ENCODE data around the gene NSMF.

The NSMF gene

DNA sequence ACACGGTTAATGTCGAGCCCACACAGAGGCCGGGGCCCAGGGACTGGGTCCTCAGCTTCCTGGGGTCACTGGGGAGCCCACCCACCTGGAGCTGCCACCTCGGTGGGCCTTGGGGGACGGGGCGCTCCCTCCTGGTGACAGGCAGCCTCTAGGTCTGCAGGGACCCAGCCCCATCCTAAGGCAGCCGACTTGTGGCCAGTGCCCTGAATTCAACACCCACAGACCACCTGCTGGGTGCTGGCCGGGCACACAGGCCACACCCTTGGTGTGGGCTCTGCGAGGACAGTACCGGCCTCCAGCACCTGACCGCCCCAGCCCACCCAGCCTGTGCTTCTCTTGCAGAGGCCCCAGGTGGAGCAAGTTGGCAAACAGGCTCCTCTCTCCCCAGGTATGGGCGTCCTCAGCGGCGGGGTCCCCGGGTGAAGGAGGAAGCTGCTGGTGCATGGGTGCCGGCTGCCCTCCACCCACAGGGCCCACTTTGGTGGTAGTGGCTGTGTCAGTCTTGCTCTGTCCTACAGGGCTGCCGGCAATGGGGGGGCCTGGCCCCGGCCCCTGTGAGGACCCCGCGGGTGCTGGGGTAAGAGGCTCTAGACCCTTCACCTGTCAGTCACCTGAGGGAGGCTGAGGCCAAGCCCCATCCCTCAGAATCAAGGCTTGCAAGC is 26.3 kb downstream of the NSMF start:
- TF ChIP-seq, protein P1, sequence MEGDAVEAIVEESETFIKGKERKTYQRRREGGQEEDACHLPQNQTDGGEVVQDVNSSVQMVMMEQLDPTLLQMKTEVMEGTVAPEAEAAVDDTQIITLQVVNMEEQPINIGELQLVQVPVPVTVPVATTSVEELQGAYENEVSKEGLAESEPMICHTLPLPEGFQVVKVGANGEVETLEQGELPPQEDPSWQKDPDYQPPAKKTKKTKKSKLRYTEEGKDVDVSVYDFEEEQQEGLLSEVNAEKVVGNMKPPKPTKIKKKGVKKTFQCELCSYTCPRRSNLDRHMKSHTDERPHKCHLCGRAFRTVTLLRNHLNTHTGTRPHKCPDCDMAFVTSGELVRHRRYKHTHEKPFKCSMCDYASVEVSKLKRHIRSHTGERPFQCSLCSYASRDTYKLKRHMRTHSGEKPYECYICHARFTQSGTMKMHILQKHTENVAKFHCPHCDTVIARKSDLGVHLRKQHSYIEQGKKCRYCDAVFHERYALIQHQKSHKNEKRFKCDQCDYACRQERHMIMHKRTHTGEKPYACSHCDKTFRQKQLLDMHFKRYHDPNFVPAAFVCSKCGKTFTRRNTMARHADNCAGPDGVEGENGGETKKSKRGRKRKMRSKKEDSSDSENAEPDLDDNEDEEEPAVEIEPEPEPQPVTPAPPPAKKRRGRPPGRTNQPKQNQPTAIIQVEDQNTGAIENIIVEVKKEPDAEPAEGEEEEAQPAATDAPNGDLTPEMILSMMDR (IDR thresholded peaks at IDR 0.05): no peak
- TF ChIP-seq ZFX (IDR thresholded peaks at IDR 0.05; ENCODE audit: borderline replicate concordance): no peak
- H3K27ac ChIP-seq: no peak overlapping the region

DNA sequence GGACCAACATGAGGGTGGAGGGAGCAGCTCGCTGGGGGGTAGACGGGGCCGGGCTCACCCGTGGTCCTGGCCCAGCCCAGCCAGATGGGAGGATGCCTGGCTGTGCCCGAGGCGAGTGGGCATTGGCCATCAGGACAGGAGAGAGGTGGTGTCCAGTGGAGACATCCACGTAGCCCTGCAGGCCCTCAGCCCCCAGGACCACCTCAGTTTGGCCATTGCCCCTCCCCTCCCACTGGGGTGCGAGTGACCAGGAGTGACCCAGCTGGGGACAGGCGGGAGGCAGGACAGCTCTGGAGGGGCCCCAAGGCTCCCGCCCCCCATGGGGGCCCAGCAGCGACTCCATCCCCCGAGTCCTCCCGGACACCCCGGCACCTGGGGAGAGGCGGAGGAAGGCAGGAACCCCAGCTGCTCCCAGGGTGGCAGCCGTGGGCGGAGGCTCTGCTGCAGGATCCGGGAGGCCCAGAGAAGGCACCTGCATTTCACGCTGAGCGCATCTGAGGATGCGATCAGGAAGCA is 27.7 kb downstream of the NSMF start:
- no peak overlapping the region for H3K27ac ChIP-seq
- no peak for TF ChIP-seq ZFX (IDR thresholded peaks at IDR 0.05; ENCODE audit: borderline replicate concordance)
- TF ChIP-seq, protein P1 (IDR thresholded peaks at IDR 0.05): no peak

DNA sequence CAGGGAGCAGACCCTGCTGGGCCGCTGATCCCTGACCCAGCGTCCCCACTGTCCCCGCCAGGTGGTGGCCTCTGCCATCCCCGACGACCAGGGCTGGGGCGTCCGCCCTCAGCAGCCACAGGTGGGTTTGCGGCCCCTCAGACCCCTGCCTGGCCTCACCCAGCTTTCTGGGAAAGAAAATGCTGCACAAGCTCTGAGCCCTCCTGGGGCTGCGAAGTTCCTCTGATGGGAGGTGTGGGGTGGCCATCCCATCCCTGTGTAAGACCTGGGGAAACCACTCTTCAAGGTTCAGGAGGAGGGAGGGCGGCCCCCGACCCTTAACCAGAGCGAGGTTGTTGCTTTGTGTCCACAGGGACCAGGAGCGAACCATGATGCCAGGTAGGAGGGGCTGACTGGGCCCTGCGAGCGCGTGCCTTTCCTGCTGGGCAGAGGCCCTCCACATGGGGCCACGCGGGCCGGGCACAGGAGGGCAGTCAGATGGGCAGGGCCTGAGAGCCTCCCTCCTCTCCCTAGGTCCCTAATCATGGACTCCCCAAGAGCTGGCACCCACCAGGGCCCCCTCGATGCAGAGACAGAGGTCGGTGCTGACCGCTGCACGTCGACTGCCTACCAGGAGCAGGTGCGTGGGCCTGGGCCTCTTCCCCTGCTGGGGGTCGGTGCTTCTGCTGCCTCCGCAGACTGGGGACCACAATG is 28.3 kb downstream of the NSMF start:
- H3K27ac ChIP-seq: no peak overlapping the region
- TF ChIP-seq, protein P1 (IDR thresholded peaks at IDR 0.05): no peak
- no peak for TF ChIP-seq ZFX (IDR thresholded peaks at IDR 0.05; ENCODE audit: borderline replicate concordance)

DNA sequence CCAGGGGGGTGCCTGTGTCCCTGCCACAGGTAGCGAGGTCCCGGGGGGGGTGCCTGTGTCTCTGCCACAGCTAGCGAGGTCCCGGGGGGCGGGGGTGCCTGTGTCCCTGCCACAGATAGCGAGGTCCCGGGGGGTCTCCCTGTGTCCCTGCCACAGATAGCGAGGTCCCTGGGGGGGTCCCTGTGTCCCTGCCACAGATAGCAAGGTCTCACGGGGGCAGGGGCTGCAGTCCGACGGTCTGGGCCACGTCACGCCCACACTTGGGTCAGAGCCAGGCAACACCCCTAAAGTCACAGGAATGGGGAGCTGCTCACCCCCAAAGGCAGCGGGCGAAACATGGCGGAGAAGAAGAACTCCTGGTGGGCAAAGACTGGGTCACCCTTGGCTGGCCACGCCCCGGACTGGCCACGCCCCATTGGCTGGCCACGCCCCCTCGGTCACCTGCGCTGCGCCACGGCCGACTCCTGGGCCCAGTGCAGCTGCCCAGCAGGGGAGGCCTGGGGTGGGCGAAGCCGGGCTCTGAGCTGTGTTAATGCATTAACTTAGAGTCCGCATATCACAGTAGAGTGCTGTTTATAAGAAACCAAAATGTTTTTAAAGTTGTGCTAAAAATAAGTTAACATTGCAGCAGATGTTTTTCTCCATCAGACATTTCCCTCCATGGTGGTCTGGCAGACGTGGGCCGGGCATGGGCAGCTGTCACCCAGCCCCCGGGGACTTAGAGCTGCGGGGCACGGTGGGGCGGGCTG is 29.0 kb downstream of the NSMF start:
- TF ChIP-seq ZFX (IDR thresholded peaks at IDR 0.05; ENCODE audit: borderline replicate concordance): no peak
- TF ChIP-seq, protein P1 (IDR thresholded peaks at IDR 0.05): no peak
- H3K27ac ChIP-seq: no peak overlapping the region

DNA sequence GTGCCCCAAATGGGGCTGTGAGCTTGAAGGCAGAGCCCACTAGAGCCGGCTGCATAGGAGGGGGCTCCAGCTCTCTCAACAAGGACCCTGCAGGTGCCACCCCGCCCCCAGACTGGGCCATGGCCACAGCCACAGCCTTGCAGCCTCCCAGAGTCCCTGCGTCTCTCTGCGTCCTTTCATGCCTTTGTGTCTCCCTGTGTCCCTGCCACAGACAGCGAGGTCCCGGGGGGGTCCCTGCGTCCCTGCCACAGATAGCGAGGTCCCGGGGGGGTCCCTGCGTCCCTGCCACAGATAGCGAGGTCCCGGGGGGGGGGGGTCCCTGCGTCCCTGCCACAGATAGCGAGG is 29.6 kb downstream of the NSMF start:
- TF ChIP-seq, protein P1 (IDR thresholded peaks at IDR 0.05): no peak
- TF ChIP-seq ZFX (IDR thresholded peaks at IDR 0.05; ENCODE audit: borderline replicate concordance): no peak
- no peak overlapping the region for H3K27ac ChIP-seq

DNA sequence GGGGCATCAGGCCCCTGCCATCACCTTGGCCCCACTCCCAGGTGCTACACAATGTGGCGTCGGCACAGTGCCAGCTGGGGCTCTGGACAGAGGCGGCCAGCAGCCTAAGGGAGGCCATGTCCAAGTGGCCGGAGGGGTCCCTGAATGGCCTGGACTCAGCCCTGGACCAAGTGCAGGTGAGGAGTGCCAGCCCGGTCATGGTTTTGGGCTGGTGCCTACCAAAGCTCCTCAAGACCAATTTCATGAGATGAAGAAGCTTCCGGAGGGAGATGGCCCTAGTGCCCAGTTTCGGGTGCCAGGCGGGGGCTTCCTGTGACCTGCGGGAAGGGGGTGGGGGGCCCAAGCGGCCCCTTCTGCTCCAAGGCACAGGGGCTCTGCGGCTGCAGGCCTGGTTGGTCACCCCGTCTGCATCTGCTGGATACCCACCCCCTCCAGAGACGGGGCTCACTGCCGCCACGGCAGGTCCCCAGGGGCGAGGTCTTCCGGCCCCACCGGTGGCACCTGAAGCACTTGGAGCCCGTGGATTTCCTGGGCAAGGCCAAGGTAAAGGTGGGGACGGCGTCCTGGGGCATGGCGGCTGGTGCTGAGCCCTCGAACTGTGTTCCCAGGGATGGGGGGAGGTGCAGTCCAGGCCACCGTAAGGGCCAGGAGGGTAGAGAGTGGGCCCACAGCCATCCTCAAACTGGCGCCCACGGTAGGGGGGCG is 30.1 kb downstream of the NSMF start:
- H3K27ac ChIP-seq: no peak overlapping the region
- no peak for TF ChIP-seq ZFX (IDR thresholded peaks at IDR 0.05; ENCODE audit: borderline replicate concordance)
- TF ChIP-seq, protein P1 (IDR thresholded peaks at IDR 0.05): no peak

Data from 22Rv1 (cell line).